Measurements from ENCODE around the gene TMEM59.

- TF ChIP-seq ZNF274 (IDR thresholded peaks at IDR 0.05; ENCODE audit: low read depth, low read length) (no peak), YY1 (IDR thresholded peaks at IDR 0.05; ENCODE audit: insufficient read depth, insufficient read length) (no peak)
Observed at GRCh38 chr1:54014009-54014629, 38.9 kb downstream of the TMEM59 start.

Measured in NT2/D1 (cell line).